ENCODE data around the gene MAP3K3. TPM values are rescaled to one million over a fixed set of nuclear protein-coding genes. Genes with fewer than 3 reads are reported as not detected.

The MAP3K3 gene
- total and polyA plus RNA-seq, 9 of the 15 experiments (the other 6 are each of a cell fraction or from before 2014, with no cell fraction given): 0.69 to 16.5 (median 12.1) TPM

- TF ChIP-seq NR4A1 (CRISPR knock-in tag; IDR thresholded peaks at IDR 0.05): no peak
- peak; percentile 63; the same call in 1 of the 2 replicates for TF ChIP-seq NR4A1 (tag; IDR thresholded peaks at IDR 0.05)
- TF ChIP-seq GTF2B (IDR thresholded peaks at IDR 0.05; ENCODE audit: extremely low read depth, insufficient read length): no peak
- peak; percentile 98 for TF ChIP-seq XRCC5 (IDR thresholded peaks at IDR 0.05; ENCODE audit: low read depth, low read length)
- peak; percentile 76 for TF ChIP-seq KDM5B (IDR thresholded peaks at IDR 0.05; ENCODE audit: insufficient replicate concordance, low read depth, low read length)
- no peak for TF ChIP-seq MCM2 (IDR thresholded peaks at IDR 0.05; ENCODE audit: low read depth)
- TF ChIP-seq CHD4 (IDR thresholded peaks at IDR 0.05; ENCODE audit: insufficient read depth, insufficient replicate concordance, low read depth, low read length, poor library complexity, severe bottlenecking): no peak
- TF ChIP-seq RBM25 (IDR thresholded peaks at IDR 0.05; ENCODE audit: low read depth, low read length, severe bottlenecking): no peak
- TF ChIP-seq ZNF174 (CRISPR knock-in tag; IDR thresholded peaks at IDR 0.05): no peak
- 0 out of 2 replicates have a peak, but pooled peaks have one; percentile 40 for TF ChIP-seq ZNF740 (CRISPR knock-in tag; IDR thresholded peaks at IDR 0.05)
- TF ChIP-seq ZNF740 (tag; IDR thresholded peaks at IDR 0.05): no peak
- TF ChIP-seq FOXA3 (CRISPR knock-in tag; conservative IDR thresholded peaks at IDR 0.05 in 1 of 2, IDR thresholded peaks at IDR 0.05 in 1 of 2): 0 out of 4 replicates have a peak, but pooled peaks have one; percentile 12 to 16
- TF ChIP-seq GATAD2A (IDR thresholded peaks at IDR 0.05): 0 out of 2 replicates have a peak, but pooled peaks have one; percentile 13
- no peak for TF ChIP-seq ZNF668 (CRISPR knock-in tag; IDR thresholded peaks at IDR 0.05)
- TF ChIP-seq CREB5 (CRISPR knock-in tag; IDR thresholded peaks at IDR 0.05): no peak
- TF ChIP-seq STAT5A (IDR thresholded peaks at IDR 0.05; ENCODE audit: borderline replicate concordance, low read length): peak; percentile 66; the same call in 1 of the 2 replicates
- no peak for TF ChIP-seq NFYB (IDR thresholded peaks at IDR 0.05; ENCODE audit: extremely low read depth, insufficient read length)
- TF ChIP-seq GTF2E2 (tag; IDR thresholded peaks at IDR 0.05): peak; percentile 71; the same call in 1 of the 2 replicates
- peak; percentile 80 for TF ChIP-seq MYC (IDR thresholded peaks at IDR 0.05; ENCODE audit: low read depth, low read length)
- no peak for TF ChIP-seq MYC (CRISPR knock-in tag; IDR thresholded peaks at IDR 0.05; ENCODE audit: borderline replicate concordance, low read depth)
Measured at GRCh38 chr17:63600569-63601438, 21.4 kb upstream of the MAP3K3 start, which contains the start of gene TACO1 (continued).
